OCI-LY1 (cell line): ENCODE results near the gene TMEM37.

Experiments used
- H2AFZ ChIP-seq: fragments of 200-600 bp; sonication (generic), shearing (Covaris generic); 2 replicates; pipeline ENCODE4 v1.6.0; 2014; ENCODE audit warnings: antibody characterized with exemption, mild to moderate bottlenecking, low read length
- H3F3A ChIP-seq: fragments of 200-600 bp; sonication (generic), shearing (Covaris generic); 2 replicates; pipeline ENCODE4 v1.6.0; 2014; ENCODE audit warnings: mild to moderate bottlenecking, antibody characterized with exemption, low read length, moderate library complexity; ENCODE audit not compliant: insufficient read depth
- H3K27ac ChIP-seq: fragments of 200-600 bp; sonication (generic); 2 replicates; pipeline ENCODE4 v1.5.1; 2014; ENCODE audit warnings: low read length, mixed run types, mild to moderate bottlenecking, low read depth; ENCODE audit not compliant: poor library complexity, severe bottlenecking
- H3K27me3 ChIP-seq: fragments of 200-600 bp; sonication (generic); 2 replicates; pipeline ENCODE4 v1.6.0; 2014; ENCODE audit warnings: antibody characterized with exemption, mild to moderate bottlenecking, low read length, moderate library complexity; ENCODE audit not compliant: insufficient read depth
- H3K36me3 ChIP-seq: fragments of 200-600 bp; sonication (generic); 2 replicates; pipeline ENCODE4 v1.6.1; 2014; ENCODE audit warnings: mild to moderate bottlenecking, antibody characterized with exemption, low read length, moderate library complexity, mixed read lengths; ENCODE audit not compliant: insufficient read depth
- H3K4me1 ChIP-seq: fragments of 200-600 bp; sonication (generic); 2 replicates; pipeline ENCODE4 v1.5.1; 2014; ENCODE audit warnings: mild to moderate bottlenecking, low read length, moderate library complexity; ENCODE audit not compliant: insufficient read depth, severe bottlenecking
- H3K4me2 ChIP-seq: fragments of 200-600 bp; sonication (generic), shearing (Covaris generic); 2 replicates; pipeline ENCODE4 v1.6.1; 2014; ENCODE audit warnings: low read length
- H3K4me3 ChIP-seq: fragments of 200-600 bp; sonication (generic); 2 replicates; pipeline ENCODE4 v1.5.1; 2014; ENCODE audit warnings: low read length, low read depth, mild to moderate bottlenecking, mixed read lengths; ENCODE audit not compliant: poor library complexity, severe bottlenecking
- H3K79me2 ChIP-seq: fragments of 200-600 bp; shearing (Covaris generic); 2 replicates; pipeline ENCODE4 v1.6.1; 2016; ENCODE audit warnings: mixed run types, low read length, mixed read lengths; ENCODE audit not compliant: insufficient read depth
- H3K9ac ChIP-seq: fragments of 200-600 bp; sonication (generic), shearing (Covaris generic); 2 replicates; pipeline ENCODE4 v1.6.1; 2014; ENCODE audit warnings: mild to moderate bottlenecking, low read length, mixed read lengths
- H3K9me2 ChIP-seq: fragments of 200-600 bp; sonication (generic), shearing (Covaris generic); 2 replicates; pipeline ENCODE4 v1.6.1; 2014; ENCODE audit warnings: low read depth, mild to moderate bottlenecking, low read length, mixed read lengths
- H3K9me3 ChIP-seq: fragments of 200-600 bp; shearing (Covaris generic); 2 replicates; pipeline ENCODE4 v1.6.1; 2014; ENCODE audit warnings: low read length, mixed read lengths
- H4K20me1 ChIP-seq: fragments of 200-600 bp; sonication (generic), shearing (Covaris generic); 2 replicates; pipeline ENCODE4 v1.6.0; 2016; ENCODE audit warnings: mild to moderate bottlenecking, low read length; ENCODE audit not compliant: insufficient read depth
- CTCF ChIP-seq: fragments of 200-600 bp; sonication (generic), shearing (Covaris generic); IDR thresholded peaks from 2 replicates; pipeline ENCODE4 v1.5.1; 2017; ENCODE audit warnings: mild to moderate bottlenecking, antibody characterized with exemption, low read length, moderate library complexity, mixed read lengths
- EZH2 ChIP-seq: fragments of 200-600 bp; sonication (generic), shearing (Covaris generic); IDR thresholded peaks from 2 replicates; pipeline ENCODE4 v1.8.0; 2017; ENCODE audit warnings: borderline replicate concordance, mixed run types, mild to moderate bottlenecking, antibody characterized with exemption, low read length, moderate library complexity, mixed read lengths

Gene TMEM37

GRCh38 chr2:119426801-119427395 is 4.8 kb upstream of the TMEM37 start:
- Histone ChIP-seq H3K27ac (no peak overlapping the region), H3K4me2 (no peak overlapping the region), H4K20me1 (no peaks in the 10 kb centered on the region), H3K4me1 (peaks cover 5% of the 10 kb centered on the region), H3K9me2 (no peaks in the 10 kb centered on the region), H3K27me3 (peaks cover 9% of the 10 kb centered on the region; the same call in 1 of the 2 replicates), H3K36me3 (no peaks in the 10 kb centered on the region), H2AFZ (no peak overlapping the region), H3K9me3 (no peaks in the 10 kb centered on the region), H3K9ac (no peak overlapping the region), H3F3A (no peaks in the 10 kb centered on the region), H3K79me2 (no peaks in the 10 kb centered on the region), H3K4me3 (no peak overlapping the region)
- no peak for TF ChIP-seq EZH2
- no peak for TF ChIP-seq CTCF

DNA sequence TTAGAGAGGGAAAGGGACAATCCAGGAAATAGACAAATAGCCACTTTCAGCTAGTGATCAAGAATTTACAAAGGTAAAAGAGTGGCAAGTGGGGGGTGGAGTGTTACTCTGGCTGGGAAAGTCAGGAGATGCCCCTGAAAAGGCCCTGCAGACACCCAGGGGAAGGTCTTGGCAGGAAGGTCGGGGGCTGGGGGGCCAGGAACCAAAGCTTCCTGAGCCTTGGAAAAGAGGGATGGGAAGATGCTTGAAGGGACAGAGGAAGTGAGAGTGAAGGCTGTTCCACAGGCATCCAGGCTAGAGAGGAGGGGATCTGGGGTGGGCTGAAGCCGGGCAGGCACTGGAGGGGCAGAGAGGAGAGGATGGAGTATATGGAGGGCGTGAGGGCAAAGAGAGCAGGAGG is 3.9 kb upstream of the TMEM37 start:
- H3K27me3 ChIP-seq: peaks cover 6% of the 10 kb centered on the region; the same call in 1 of the 2 replicates
- H3K36me3 ChIP-seq: no peaks in the 10 kb centered on the region
- H3K27ac ChIP-seq: no peak overlapping the region
- peaks cover 10% of the 10 kb centered on the region for H3K4me1 ChIP-seq
- TF ChIP-seq EZH2 (no peak), CTCF (no peak)
- no peak overlapping the region for H3K9ac ChIP-seq
- H3K9me3 ChIP-seq: no peaks in the 10 kb centered on the region
- H3K4me3 ChIP-seq: no peak overlapping the region
- H3K9me2 ChIP-seq: no peaks in the 10 kb centered on the region
- H3F3A ChIP-seq: no peaks in the 10 kb centered on the region
- no peak overlapping the region for H3K4me2 ChIP-seq
- H4K20me1 ChIP-seq: no peaks in the 10 kb centered on the region
- no peak overlapping the region for H2AFZ ChIP-seq
- H3K79me2 ChIP-seq: no peaks in the 10 kb centered on the region

GRCh38 chr2:119428488-119429224 is 3.0 kb upstream of the TMEM37 start:
- H3K79me2 ChIP-seq: no peaks in the 10 kb centered on the region
- H3K4me3 ChIP-seq: no peak overlapping the region
- H3F3A ChIP-seq: no peaks in the 10 kb centered on the region
- H3K9ac ChIP-seq: no peak overlapping the region
- peaks cover 10% of the 10 kb centered on the region for H3K4me1 ChIP-seq
- no peaks in the 10 kb centered on the region for H3K9me3 ChIP-seq
- no peaks in the 10 kb centered on the region for H3K36me3 ChIP-seq
- H3K4me2 ChIP-seq: no peak overlapping the region
- H3K27ac ChIP-seq: no peak overlapping the region
- no peak overlapping the region for H2AFZ ChIP-seq
- no peak for TF ChIP-seq CTCF
- no peak for TF ChIP-seq EZH2
- no peaks in the 10 kb centered on the region for H4K20me1 ChIP-seq
- no peaks in the 10 kb centered on the region for H3K9me2 ChIP-seq
- H3K27me3 ChIP-seq: peaks cover 11% of the 10 kb centered on the region
